Neural cell (in vitro differentiated cells): ENCODE data around the gene PIK3R3. TPM values are rescaled to one million over a fixed set of nuclear protein-coding genes. Genes with fewer than 3 reads are reported as not detected.

ENCODE experiments used
- H2AFZ ChIP-seq: fragments of 200-600, 300-800 bp; sonication (generic), shearing (Covaris generic); 2 replicates; pipeline ENCODE4 v1.6.0; 2014; ENCODE audit warnings: low read depth, mild to moderate bottlenecking, antibody characterized with exemption, low read length, moderate library complexity
- H3F3A ChIP-seq: fragments of 200-600 bp; shearing (Covaris generic); 2 replicates; pipeline ENCODE4 v1.6.1; 2016; ENCODE audit warnings: mild to moderate bottlenecking, moderate library complexity, mixed read lengths, antibody characterized with exemption, low read length; ENCODE audit not compliant: insufficient read depth, poor library complexity, severe bottlenecking
- H3K27ac ChIP-seq: fragments of 200-600, 300-800 bp; sonication (generic), shearing (Covaris generic); 2 replicates; pipeline ENCODE4 v1.5.1; 2014; ENCODE audit warnings: mild to moderate bottlenecking, low read length, moderate library complexity
- H3K27me3 ChIP-seq: fragments of 300-800, 200-600 bp; sonication (generic), shearing (Covaris generic); 2 replicates; pipeline ENCODE4 v1.6.0; 2014; ENCODE audit warnings: mild to moderate bottlenecking, low read depth, low read length, moderate library complexity; ENCODE audit not compliant: insufficient read depth
- H3K36me3 ChIP-seq: fragments of 300-800, 200-600 bp; sonication (generic), shearing (Covaris generic); 2 replicates; pipeline ENCODE4 v1.5.1; 2014; ENCODE audit warnings: mild to moderate bottlenecking, antibody characterized with exemption, low read length, moderate library complexity; ENCODE audit not compliant: insufficient read depth
- H3K4me2 ChIP-seq: fragments of 300-800, 200-600 bp; sonication (generic), shearing (Covaris generic); 2 replicates; pipeline ENCODE4 v1.6.0; 2014; ENCODE audit warnings: mild to moderate bottlenecking, low read length
- H3K4me3 ChIP-seq: fragments of 300-800, 200-600 bp; sonication (generic), shearing (Covaris generic); 2 replicates; pipeline ENCODE4 v1.5.1; 2014; ENCODE audit warnings: mild to moderate bottlenecking, low read length, moderate library complexity
- H3K79me2 ChIP-seq: fragments of 200-600 bp; shearing (Covaris generic); replicated peaks from 2 replicates; pipeline ENCODE4 v1.6.0; 2014; ENCODE audit warnings: mild to moderate bottlenecking, low read length, moderate library complexity; ENCODE audit not compliant: insufficient read depth
- H3K9ac ChIP-seq: fragments of 300-800, 200-600 bp; sonication (generic), shearing (Covaris generic); 2 replicates; pipeline ENCODE4 v1.6.1; 2016; ENCODE audit warnings: mild to moderate bottlenecking, low read length, mixed read lengths
- H3K9me2 ChIP-seq: fragments of 200-600 bp; shearing (Covaris generic); 2 replicates; pipeline ENCODE4 v1.6.1; 2016; ENCODE audit warnings: mild to moderate bottlenecking, low read length, mixed read lengths; ENCODE audit not compliant: insufficient read depth
- H3K9me3 ChIP-seq: fragments of 200-600, 300-800 bp; sonication (generic), shearing (Covaris generic); 2 replicates; pipeline ENCODE4 v1.6.1; 2016; ENCODE audit warnings: mild to moderate bottlenecking, mixed run types, low read length, moderate library complexity, mixed read lengths
- H4K20me1 ChIP-seq: fragments of 200-600 bp; shearing (Covaris generic); 2 replicates; pipeline ENCODE4 v1.6.1; 2016; ENCODE audit warnings: mild to moderate bottlenecking, mixed run types; ENCODE audit not compliant: insufficient read depth
- EP300 ChIP-seq: fragments of 450-650 bp; conservative IDR thresholded peaks from 2 replicates; pipeline ENCODE4 v1.6.1; 2014; ENCODE audit warnings: antibody characterized with exemption, mild to moderate bottlenecking, moderate library complexity; ENCODE audit not compliant: poor library complexity, severe bottlenecking
- EZH2 ChIP-seq: fragments of 200-600, 300-800 bp; shearing (Covaris generic), sonication (generic); IDR thresholded peaks from 2 replicates; pipeline ENCODE4 v1.6.1; 2014; ENCODE audit warnings: antibody characterized with exemption, low read length, borderline replicate concordance, mild to moderate bottlenecking; ENCODE audit not compliant: insufficient read depth, poor library complexity, severe bottlenecking
- MXI1 ChIP-seq: fragments of 450-650 bp; conservative IDR thresholded peaks from 2 replicates; pipeline ENCODE4 v1.6.1; 2014; ENCODE audit warnings: antibody characterized with exemption, mild to moderate bottlenecking; ENCODE audit not compliant: poor library complexity, severe bottlenecking
- POLR2AphosphoS5 ChIP-seq: IDR thresholded peaks from 2 replicates; pipeline ENCODE4 v1.6.1; 2012
- RAD21 ChIP-seq: fragments of 450-650 bp; conservative IDR thresholded peaks from 2 replicates; pipeline ENCODE4 v1.6.1; 2014; ENCODE audit warnings: antibody characterized with exemption, mild to moderate bottlenecking, moderate library complexity
- SMC3 ChIP-seq: fragments of 450-650 bp; conservative IDR thresholded peaks from 2 replicates; pipeline ENCODE4 v1.6.1; 2014; ENCODE audit warnings: antibody characterized with exemption, mild to moderate bottlenecking, moderate library complexity; ENCODE audit not compliant: poor library complexity
- TAF1 ChIP-seq: IDR thresholded peaks from 2 replicates; pipeline ENCODE4 v1.6.1; 2012; ENCODE audit warnings: low read depth
- polyA plus RNA-seq: library from polyadenylated mRNA; depleted of rRNA; stranded (reverse); fragments of >200 nt; gene quantifications from 2 replicates; pipeline ENCODE4 v1.2.3, GENCODE V29; 2014
- TF ChIP-seq, protein P1 (sequence below): fragments of 450-650 bp; IDR thresholded peaks from 2 replicates; pipeline ENCODE4 v1.5.1; 2014; ENCODE audit warnings: antibody characterized with exemption, mild to moderate bottlenecking, moderate library complexity; ENCODE audit not compliant: poor library complexity, severe bottlenecking
- TF ChIP-seq, protein P2 (sequence below): IDR thresholded peaks from 2 replicates; pipeline ENCODE4 v1.6.1; 2012; ENCODE audit warnings: borderline replicate concordance

PIK3R3 gene
- polyA plus RNA-seq, 1 donor from 2014 or later, result 119 TPM

GRCh38 chr1:46083579-46083978, 48.9 kb downstream of the PIK3R3 start:
- Histone ChIP-seq H3K9ac (no peak overlapping the region), H3K27me3 (no peaks in the 10 kb centered on the region), H3K9me2 (no peaks in the 10 kb centered on the region), H3K36me3 (no peaks in the 10 kb centered on the region), H3K27ac (no peak overlapping the region), H4K20me1 (peaks cover 29% of the 10 kb centered on the region), H3F3A (peaks cover 3% of the 10 kb centered on the region), H2AFZ (no peak overlapping the region), H3K4me3 (no peak overlapping the region), H3K79me2 (peaks cover 95% of the 10 kb centered on the region), H3K9me3 (no peaks in the 10 kb centered on the region), H3K4me2 (no peak overlapping the region)
- TF ChIP-seq EP300 (no peak), TAF1 (no peak), MXI1 (no peak), POLR2AphosphoS5 (no peak), SMC3 (no peak), EZH2 (no peak), RAD21 (no peak)
- TF ChIP-seq, protein P1, sequence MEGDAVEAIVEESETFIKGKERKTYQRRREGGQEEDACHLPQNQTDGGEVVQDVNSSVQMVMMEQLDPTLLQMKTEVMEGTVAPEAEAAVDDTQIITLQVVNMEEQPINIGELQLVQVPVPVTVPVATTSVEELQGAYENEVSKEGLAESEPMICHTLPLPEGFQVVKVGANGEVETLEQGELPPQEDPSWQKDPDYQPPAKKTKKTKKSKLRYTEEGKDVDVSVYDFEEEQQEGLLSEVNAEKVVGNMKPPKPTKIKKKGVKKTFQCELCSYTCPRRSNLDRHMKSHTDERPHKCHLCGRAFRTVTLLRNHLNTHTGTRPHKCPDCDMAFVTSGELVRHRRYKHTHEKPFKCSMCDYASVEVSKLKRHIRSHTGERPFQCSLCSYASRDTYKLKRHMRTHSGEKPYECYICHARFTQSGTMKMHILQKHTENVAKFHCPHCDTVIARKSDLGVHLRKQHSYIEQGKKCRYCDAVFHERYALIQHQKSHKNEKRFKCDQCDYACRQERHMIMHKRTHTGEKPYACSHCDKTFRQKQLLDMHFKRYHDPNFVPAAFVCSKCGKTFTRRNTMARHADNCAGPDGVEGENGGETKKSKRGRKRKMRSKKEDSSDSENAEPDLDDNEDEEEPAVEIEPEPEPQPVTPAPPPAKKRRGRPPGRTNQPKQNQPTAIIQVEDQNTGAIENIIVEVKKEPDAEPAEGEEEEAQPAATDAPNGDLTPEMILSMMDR, result no peak
- TF ChIP-seq, protein P2, sequence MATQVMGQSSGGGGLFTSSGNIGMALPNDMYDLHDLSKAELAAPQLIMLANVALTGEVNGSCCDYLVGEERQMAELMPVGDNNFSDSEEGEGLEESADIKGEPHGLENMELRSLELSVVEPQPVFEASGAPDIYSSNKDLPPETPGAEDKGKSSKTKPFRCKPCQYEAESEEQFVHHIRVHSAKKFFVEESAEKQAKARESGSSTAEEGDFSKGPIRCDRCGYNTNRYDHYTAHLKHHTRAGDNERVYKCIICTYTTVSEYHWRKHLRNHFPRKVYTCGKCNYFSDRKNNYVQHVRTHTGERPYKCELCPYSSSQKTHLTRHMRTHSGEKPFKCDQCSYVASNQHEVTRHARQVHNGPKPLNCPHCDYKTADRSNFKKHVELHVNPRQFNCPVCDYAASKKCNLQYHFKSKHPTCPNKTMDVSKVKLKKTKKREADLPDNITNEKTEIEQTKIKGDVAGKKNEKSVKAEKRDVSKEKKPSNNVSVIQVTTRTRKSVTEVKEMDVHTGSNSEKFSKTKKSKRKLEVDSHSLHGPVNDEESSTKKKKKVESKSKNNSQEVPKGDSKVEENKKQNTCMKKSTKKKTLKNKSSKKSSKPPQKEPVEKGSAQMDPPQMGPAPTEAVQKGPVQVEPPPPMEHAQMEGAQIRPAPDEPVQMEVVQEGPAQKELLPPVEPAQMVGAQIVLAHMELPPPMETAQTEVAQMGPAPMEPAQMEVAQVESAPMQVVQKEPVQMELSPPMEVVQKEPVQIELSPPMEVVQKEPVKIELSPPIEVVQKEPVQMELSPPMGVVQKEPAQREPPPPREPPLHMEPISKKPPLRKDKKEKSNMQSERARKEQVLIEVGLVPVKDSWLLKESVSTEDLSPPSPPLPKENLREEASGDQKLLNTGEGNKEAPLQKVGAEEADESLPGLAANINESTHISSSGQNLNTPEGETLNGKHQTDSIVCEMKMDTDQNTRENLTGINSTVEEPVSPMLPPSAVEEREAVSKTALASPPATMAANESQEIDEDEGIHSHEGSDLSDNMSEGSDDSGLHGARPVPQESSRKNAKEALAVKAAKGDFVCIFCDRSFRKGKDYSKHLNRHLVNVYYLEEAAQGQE, result no peak

DNA sequence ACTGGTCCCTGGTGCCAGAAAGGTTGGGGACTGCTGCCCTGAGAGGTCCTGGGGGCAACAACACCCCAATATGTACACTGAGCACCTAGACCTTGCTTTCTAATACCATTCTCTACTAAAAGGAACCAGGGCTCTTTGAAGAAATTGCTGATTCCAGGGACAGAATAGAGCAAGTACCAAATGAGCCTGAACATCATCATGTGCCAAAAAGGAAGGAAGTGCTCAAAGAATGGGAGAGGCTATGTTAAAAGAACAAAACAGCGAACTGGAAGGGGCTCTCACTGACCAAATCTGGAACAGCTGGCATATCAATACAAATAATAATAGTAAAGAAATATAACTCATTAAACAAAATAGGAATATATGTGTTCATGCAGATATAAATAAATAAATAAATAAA, 50.8 kb downstream of the PIK3R3 start:
- H3K9me3 ChIP-seq, result no peaks in the 10 kb centered on the region
- TF ChIP-seq POLR2AphosphoS5, result no peak
- TF ChIP-seq, protein P2, result no peak
- H2AFZ ChIP-seq, result no peak overlapping the region
- no peak overlapping the region for H3K4me2 ChIP-seq
- no peaks in the 10 kb centered on the region for H3K27me3 ChIP-seq
- H3K4me3 ChIP-seq, result no peak overlapping the region
- peaks cover under 1% of the 10 kb centered on the region for H3K36me3 ChIP-seq
- no peak overlapping the region for H3K9ac ChIP-seq
- H4K20me1 ChIP-seq, result peaks cover 27% of the 10 kb centered on the region
- H3K9me2 ChIP-seq, result no peaks in the 10 kb centered on the region
- no peak overlapping the region for H3K27ac ChIP-seq
- peaks cover 3% of the 10 kb centered on the region for H3F3A ChIP-seq
- peaks cover 92% of the 10 kb centered on the region for H3K79me2 ChIP-seq
